ENCODE data around the gene TTBK1.

TTBK1 gene

DNA sequence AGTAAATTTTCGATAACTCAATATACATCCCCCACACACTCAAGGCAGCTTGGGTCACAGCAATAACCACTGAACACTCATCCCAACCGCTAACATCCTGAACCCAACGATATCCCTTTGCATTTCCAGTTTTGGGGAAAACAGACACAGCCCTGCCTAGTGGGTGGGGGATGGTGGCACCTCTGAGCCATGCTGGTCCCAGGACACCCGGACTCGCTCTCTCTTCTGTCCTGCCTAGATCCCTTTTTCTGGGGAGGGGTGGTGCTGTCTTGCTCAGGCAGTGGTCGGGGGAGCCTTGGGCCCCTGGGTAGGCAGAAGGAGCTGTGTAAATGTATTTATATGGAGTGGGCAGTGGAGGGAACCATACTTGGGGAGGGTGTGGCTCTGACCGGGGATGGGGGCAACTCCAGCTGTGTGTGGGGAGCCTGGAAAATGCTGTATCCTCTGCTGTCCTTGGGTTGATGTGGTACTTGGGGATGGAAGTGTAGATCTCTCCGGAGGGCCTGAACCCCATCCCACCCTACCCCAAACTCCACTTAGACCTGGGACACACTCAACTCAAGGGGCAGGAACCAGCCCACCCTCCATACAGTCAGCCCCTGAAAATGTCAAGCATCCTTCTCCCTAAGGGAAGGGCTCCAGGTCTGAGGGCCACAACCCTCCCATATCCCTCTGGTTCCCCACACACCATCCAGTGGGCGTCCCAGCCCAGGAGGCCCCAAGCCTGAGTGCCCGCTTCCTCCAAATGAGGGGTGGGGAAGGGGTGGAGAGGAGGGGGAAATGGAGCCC is 31.0 kb downstream of the TTBK1 start:
- no peak for DNase-seq

DNA sequence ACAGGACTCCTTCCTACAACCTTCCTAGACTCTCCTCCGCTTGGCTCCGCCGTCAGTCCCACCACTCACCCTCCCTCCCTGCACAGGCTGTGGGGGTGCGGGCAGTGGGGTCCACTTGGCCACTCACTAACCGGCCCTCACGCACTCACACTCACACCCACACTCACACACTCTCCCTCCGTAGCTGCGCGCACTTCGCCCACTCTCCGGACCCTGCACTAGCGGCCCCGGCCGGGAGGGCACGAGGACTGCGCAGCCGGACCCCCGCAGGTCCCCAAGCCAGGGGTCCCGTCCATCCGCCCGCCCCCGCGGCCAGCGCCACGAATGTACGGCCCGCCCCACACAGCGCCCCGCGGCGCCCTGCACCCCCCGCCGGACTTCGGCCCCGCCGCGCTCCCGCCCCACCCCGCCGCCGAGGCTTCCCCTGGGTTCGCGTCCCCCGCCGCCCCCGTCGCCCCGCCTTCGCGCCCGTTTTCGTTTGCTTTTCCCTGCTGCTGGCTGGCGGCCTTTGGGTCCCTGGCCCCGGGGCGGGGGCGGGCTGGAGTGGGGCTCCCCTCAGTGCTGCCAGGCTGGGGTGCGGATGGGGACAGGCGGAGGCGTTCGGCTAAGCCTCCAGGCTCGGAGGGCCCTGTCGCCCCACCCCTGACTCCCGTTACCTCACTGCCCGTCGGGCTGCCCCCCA is 31.8 kb downstream of the TTBK1 start:
- no peak for DNase-seq

DNA sequence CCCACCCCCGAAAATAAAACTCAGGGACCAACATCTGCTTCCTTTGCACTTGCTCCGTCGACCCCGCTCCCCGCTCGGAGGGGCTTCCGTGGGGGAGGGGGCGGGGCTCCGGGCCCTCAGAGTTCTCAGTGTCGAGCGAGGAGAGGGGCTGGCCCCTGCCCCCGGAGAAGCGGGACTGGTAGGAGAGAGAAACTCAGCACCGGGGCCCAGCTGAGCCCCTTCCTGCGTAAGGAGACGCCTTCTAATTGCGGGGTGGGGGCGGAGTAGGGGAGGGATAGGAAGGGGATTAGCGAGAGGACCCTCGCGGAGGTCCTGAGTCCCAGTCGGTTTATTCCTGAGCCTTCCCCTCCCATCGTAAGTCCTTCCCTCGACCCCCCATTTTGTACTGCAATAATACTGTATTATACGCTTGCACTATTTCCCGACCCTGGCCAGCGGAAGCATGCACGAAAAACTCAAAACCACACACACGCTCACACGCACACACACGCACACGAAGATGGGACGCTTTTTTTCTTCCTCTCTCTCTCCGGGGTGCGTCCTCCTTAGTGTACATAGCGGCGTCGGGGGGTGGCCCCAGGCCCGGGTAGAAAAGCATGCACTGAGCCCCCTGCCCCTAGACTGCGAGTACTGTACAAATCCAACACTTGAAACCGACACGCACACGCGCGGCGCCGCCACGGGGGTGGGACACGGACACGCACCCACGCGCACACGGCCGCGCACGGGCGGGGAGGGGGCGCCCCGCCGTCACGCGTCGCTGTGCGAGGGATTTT is 32.7 kb downstream of the TTBK1 start:
- no peak for DNase-seq

DNA sequence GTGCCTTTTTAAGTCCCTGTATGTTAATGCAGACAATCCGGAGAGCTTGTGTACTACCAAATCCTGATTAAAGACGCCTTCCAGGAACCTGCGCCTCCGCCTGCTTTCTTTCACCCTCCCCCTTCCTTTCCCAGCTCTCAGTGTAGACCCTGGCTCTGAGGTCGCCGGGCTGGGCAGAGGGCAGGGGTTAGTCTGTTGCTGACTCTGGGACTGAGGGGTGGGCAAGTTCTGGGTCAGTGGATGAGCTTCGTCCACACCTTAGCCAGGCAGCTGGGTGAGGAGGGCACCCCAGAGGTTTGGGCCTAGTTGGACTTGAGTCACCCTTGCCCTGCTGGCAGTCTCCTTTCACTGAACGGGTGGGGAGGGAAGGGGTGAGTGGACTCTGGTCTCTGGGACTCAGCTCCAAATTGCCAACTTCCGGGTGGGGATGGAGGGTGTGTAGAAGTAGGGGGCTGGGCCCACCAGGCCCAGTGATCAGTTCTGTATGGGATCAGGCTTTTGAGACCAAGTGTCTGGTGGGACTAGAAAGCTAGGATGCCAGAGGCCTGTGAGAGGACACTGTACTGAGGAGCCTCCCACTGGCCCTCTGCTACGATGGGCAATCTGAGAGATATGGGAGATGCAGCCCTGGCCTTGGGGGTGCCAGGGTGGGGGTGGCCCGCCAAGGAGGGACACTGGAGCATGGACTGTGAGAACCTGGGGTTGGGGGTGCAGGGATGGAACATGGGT is 33.5 kb downstream of the TTBK1 start:
- DNase-seq: no peak

DNA sequence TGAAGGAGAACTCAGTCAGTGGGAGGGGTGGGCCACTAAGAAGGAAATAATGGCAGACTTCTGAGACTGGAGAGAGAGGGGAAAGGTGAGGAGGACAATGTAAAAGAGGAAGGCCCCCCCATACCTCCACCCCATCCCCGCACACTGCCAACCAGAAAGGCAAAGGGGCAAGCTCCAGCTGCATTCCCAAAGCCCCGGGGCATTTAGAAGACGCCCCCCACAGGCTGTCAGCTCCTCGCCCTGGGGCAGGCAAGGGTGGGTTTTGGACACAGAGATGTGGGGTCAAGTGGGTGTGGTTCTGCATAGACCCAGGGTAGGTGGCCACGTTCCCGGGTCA is 34.0 kb downstream of the TTBK1 start:
- no peak for DNase-seq

DNA sequence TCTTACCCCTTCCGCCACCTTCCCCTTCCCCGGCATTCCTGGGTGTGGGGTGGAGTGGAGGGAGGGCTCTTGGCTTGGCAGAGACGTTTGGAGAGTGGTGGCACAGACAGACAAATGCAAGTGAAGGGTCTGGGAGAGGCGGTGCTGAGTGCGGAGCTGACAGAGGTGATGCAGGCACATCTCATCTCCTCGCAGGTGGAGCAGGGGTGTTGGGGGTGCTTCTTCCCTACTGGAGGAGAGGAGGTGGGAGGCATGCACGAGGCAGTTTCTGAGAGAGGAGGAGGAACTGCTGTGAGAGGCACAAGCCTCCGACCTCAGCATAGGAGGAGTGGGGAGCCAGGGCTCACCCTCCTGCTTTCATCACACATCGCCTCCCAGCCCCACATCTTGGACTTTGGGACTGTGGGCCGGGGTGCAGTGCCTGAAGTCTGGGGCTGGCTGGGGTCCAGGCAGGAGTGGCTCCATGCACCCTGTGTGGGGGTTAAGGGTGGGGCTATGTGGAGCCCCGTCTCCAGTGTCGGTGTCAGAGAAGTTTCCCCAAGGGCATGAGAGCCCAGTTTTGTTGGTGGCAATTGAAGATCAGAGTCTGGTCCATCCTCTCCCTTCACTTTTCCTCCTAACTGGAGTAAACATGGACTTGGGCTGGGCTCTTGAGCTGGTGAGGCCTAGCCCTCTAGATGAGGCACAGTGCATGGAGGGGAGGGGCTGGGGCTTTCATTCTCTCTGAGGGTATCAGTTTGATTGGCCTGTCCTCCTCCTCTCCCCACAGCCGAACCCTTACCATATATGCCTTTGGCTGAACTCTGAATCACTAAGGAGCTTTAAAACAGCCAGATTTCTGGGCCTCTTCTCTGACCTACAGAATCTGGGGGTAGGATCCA is 34.6 kb downstream of the TTBK1 start:
- no peak for DNase-seq

DNA sequence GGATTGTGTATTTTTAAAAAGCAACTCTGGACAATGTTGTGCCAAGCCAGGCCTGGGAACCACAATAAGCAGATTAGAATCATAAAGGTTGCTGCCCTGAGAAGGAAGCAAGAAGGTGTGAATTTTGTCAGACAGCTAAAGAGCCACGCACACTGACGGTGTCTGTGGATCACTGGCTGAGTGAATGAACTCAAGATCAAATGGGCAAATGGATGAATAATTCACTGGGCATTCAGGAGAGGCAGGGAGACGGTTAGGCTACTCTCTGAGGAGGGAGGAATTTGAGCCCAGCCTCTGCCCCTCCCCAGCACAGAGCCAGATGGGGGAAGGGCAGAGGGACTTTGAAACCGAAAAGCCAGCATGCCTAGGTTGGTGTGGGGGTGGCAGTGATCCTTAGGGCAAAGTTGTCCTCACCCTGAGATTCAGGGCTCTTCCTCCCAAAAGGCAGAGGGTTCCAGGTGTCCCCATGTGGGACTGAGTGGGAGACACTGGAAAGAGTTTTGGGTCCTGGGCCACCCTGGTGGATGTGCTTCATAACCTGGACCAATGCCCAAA is 35.3 kb downstream of the TTBK1 start:
- DNase-seq: no peak

DNA sequence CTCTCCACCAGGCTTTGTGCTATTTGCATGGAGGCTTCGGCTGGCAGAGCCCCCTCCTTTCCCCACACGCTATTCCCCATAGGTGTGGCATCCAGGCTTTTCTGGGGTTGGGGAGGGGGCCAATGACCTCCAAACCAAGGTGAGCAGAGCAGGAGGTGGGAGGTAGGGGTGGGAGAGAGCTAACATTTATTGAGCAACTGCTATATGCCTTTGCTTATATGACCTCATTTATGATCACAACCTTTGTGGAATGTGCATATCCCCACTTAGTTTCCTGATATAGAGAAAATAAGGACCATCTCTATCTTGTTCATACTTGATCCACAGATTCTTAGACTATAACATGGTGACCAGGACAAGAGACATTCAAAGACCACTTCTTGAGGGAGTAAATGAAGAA is 37.0 kb downstream of the TTBK1 start:
- DNase-seq: no peak

DNA sequence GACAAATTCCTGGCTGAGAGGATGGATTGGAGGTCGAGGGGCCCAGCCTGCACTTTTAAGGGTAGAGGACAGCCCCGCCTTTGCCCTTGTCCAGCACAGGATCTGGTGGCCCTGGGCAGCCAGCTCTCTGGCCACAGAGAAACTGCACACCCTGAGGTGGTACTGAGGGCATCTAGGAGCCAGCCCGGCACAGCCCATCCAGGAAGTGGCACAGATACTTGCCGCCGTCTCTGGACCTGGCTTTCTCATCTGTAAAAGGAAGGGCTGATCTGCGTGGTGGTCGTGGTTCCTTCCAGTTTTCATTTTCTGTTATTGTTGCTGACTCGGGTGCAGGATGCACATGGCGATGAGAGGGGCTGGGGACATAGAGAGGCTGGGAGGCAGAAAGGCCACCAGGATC is 38.8 kb downstream of the TTBK1 start:
- DNase-seq: no peak

DNA sequence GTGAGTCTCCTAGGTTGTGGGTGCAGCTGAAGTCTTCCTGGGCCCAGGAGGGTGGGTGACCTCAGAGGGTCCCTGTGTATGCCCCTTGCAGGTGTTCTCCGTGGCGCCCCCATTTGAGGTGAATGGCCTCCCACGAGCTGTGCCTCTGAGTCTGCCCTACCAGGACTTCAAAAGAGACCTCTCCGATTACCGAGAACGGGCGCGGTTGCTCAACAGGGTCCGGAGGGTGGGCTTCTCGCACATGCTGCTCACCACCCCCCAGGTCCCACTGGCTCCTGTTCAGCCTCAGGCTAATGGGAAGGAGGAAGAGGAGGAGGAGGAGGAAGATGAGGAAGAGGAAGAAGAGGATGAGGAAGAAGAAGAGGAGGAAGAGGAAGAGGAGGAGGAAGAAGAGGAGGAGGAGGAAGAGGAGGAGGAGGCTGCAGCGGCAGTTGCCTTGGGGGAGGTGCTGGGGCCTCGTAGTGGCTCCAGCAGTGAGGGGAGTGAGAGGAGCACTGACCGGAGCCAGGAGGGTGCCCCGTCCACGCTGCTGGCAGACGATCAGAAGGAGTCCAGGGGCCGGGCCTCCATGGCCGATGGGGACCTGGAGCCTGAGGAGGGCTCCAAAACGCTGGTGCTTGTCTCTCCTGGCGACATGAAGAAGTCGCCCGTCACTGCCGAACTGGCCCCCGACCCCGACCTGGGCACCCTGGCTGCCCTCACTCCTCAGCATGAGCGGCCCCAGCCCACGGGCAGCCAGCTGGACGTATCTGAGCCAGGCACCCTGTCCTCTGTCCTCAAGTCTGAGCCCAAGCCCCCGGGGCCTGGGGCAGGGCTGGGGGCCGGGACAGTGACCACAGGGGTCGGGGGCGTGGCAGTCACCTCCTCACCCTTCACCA is 39.6 kb downstream of the TTBK1 start:
- DNase-seq: no peak

DNA sequence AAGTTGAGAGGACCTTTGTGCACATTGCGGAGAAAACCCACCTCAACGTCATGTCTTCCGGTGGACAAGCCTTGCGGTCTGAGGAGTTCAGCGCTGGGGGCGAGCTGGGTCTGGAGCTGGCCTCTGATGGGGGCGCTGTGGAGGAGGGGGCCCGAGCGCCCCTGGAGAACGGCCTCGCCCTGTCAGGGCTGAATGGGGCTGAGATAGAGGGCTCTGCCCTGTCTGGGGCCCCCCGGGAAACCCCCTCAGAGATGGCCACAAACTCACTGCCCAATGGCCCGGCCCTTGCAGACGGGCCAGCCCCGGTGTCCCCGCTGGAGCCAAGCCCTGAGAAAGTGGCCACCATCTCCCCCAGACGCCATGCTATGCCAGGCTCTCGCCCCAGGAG is 40.2 kb downstream of the TTBK1 start:
- DNase-seq: no peak

DNA sequence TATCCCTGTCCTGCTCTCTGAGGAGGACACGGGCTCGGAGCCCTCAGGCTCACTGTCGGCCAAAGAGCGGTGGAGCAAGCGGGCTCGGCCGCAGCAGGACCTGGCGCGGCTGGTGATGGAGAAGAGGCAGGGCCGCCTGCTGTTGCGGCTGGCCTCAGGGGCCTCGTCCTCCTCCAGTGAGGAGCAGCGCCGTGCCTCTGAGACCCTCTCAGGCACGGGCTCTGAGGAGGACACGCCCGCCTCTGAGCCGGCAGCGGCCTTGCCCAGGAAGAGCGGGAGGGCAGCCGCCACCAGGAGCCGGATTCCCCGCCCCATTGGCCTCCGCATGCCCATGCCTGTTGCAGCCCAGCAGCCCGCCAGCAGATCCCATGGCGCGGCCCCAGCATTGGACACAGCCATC is 40.6 kb downstream of the TTBK1 start:
- DNase-seq: no peak

DNA sequence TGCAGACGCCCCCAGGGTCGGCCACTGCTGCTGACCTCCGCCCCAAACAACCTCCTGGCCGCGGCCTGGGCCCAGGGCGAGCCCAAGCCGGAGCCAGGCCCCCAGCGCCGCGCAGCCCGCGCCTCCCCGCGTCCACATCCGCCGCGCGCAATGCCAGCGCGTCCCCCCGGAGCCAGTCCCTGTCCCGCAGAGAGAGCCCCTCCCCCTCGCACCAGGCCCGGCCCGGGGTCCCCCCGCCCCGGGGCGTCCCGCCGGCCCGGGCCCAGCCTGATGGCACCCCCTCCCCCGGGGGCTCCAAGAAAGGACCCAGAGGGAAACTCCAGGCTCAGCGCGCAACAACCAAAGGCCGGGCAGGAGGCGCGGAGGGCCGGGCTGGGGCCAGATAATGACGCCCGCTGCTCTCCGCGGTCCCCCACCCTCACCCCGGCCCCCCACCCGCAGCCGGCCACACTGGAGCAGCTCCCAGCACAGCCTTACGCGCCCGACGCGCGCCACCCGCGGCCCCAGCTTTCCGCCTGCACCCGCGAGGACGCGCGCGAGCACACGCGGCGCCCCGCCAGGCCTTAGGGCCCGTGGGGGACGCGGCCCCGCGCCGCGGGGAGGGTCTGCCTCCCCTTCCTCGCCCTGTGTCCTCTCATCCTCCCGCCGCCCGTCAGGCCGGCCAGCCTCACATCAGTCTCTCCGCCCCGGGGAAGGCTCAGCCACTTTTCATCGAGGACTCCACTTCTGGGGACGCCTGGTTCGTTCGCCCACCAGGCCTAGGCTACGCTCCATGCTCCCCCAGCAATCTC is 41.9 kb downstream of the TTBK1 start:
- DNase-seq: no peak

DNA sequence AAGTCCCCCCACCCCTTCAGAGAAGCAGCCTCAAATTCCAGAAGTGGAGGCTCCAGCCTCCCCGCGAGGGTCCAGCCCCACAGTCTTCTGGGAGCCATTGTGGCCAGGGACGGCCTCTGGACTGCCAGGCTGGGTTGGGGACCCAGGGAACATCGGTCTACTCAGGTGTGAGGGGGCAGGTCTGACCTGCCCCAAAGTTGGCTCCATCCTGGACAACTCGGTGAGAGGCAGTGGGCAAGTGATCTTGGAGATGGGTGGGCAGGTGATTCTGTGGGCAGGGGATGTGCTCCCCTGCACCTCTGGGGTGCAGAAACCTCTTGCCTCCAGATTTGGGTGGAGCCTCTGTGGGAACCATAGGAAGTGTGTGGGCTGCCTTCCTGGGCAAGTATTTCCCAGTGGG is 42.6 kb downstream of the TTBK1 start:
- no peak for DNase-seq

DNA sequence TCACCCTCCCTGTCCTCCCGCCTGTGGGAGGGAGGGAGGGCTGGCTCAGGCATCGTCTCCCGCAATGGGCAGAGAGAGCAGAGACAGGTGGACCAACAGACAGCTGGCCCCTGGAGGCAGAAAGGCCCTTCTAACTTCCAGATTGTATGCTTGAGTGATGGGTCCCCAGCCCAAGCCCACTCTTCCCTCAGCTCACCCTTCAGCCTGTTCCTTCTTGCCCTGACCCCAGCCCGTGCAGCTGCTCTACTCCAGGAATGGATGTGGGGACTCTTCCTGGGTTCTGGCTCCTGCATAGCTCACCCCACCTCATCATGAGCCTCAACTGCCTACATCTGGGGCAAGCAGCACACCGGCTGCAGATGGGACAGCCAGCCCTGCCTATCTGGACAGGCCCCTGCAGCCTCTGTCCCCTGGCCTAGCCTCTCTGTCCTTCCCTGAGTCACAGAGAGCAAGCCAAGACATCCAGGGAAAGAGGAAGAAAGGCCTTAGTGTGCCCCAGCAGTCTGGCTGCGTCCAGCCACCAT is 43.2 kb downstream of the TTBK1 start:
- DNase-seq: no peak

DNA sequence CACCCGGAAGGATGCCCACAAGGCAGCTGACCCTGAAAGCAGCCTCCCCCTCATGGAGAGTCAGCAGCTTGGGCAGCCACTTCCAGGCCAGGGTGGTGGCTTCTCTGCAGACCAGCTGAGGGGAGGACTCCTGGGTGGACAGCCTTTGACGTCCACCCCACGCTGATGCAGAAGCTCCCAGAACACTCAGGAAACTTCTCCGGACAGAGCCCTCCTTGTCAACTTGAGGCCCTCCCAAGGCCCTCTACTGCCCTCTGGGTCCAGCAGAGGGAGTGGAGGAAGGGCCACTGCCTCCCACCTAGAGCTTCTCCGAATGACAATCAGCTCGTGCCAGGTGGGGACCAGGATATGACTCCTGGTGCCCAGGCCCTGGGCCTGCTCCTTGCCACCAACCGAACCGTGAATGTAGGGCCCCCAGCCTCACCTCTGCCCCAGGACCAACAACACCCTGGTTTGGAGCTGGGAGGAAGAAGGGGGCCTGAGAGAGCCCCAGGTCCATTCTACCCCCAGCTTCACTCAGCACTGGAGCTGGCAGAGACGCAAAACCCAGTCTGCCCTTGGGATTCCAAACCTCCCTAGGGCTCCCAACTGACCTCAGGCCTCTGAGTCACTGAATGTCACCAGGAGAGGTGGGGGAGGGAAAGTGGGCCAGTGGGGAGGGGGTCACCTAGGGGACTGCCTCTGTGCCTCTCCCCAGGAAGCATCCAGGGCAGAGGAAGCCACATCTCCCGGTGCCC is 43.9 kb downstream of the TTBK1 start:
- no peak for DNase-seq

DNA sequence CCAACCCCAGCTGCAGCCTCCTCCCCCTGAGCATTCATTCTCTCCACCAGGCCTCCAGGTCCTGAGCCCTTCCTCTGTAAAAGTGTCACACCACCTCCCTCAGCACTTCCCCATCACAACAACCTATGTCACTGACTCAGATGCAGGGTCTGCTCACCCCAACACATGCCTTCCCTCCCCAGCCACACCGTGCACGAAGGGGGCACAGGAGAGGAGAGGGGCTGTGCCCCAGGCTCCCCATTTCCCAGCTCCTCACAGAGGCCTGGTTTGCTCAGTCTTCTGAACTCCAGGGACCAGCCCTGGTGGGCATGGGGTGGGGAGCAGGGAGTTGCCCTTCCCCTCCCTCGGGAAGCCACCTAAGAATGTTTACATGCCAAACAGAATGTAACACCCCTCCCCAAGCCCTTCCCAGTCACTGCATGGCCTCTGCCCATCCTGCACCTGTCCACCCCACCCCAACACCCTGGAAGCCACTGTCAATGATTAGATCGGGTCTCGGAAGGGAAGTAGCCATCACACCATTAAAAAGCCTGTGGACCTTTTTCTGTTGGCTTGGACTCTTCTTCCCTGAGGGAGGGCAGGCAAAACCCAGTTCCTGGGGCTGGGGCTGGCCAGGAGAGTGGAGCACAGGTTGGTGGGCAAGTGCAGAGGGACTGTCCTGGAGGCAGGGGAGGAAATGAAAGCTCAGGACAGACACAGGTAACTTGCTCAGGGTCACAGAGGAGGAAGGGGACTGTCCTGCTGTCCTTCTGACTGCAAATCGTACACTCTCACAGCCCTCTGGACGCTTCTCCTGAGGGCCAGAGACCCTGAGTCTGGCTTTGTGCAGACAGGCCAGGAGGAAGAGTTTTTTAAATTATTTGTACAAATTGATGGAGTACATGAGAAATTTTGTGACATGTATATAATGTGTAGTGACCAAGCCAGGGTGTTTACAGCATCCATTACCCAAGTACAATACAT is 44.7 kb downstream of the TTBK1 start:
- DNase-seq: no peak

Data from T1000 (cell line).